GM18520 (cell line): ENCODE data around the gene PIPOX.

Experiments used
- ATAC-seq: cut with Tn5 transposase; IDR thresholded peaks from one replicate; pipeline ENCODE4 v1.9.1; 2021; ENCODE audit not compliant: unreplicated experiment

Gene PIPOX

DNA sequence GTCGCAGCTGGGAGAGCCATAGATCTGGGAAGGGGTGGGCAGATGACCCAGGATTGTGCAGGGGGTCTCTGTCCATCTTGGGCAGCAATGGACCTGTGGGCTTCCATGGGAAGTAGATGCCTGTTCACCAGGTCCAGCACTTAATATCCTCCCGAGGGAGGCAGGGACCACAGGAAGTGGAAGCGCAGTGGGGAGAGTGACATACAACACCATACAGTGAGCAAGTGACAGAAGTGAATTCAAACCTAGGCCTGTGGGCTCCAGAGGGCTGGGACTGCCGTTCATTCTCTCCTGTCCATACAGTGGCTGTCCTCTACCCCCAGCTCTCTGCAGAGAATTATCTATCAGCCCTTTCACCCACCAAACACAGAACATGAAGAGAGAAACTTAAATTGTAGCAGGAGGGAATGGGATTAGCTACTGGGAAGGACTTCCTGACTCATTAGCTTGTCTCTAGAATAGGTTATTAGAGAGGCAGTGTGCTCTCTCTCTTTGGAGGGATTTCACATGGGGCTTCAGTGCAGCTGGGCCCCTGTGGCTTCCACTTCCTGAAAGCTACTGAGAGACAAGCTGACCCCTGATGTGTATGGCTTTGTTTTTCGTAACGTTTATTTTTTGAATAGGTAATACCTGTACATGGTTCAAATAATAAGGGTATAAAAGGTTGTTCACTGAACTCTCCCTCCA, 24.0 kb upstream of the PIPOX start:
- ATAC-seq, result no peak

- no peak for ATAC-seq
Observed at GRCh38 chr17:29019475-29020181, 23.3 kb upstream of the PIPOX start.

GRCh38 chr17:29020576-29020975, 22.4 kb upstream of the PIPOX start:
- no peak for ATAC-seq

GRCh38 chr17:29021226-29021625, 21.7 kb upstream of the PIPOX start:
- no peak for ATAC-seq

DNA sequence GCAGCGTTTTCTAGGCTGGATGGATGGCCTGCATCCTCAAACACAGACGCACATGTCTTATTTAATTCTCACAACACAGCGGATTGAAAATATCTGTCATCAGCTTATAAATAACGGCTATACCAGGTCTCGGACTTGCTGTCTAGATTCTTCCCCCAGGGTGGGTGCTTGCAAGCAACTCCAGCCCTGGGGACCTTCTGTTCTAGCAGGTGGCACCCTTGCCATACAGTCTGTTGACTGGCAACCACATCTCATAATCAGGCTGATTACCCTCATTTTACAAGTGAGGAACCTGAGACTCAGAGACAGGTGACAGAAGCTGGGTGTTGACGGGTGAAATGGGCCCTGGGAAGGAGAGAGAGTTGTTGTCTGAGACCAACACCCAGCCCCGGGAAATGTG, 20.9 kb upstream of the PIPOX start:
- no peak for ATAC-seq

DNA sequence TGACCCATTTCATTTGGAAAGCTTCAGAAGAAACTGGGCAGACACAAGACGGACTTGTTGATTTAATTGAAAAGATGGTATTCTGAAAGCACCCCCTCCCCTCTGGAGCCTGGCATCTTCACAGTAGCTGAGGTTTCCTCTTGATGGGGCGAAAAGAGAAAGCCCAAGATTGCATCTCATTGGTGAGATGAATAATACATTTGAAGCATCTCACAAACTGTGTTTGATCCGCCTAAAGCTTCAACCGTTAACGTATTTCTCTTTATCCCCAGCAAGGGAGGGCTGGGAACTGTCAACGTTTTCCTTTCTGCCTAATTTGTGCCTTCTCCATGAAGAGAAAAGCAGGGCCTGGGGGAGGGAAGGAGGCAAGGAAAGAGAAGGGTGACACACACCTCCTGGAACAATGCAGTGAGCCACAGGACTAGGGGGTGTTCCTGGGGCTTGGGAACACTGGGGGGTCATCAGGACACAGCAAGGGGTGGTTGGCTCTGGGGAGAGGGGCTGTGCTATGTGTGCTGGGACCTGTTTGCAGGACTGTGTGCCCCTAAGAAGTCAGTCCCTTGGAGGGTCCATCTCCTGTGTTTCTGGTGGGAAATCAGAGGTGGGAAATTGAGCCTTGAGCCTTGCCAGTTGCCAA, 18.5 kb upstream of the PIPOX start:
- ATAC-seq, result no peak

DNA sequence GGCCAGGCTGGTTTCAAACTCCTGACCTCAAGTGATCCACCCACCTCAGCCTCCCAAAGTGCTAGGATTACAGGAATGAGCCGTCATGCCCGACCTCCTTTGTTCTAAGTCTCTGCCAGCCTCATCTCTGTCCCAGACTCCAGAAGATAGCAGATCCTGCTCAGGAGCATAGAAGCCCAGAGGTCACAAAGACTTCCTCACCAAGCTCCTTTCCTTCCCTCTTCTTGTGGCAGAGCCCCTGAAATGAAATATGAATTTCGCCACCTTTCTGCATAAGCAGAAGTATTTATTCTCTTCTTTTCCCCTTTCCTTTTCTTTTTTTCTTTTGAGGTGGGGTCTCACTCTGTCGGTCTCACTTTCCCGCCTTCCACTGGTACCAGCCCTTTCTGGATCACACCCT, 11.5 kb upstream of the PIPOX start:
- ATAC-seq, result no peak

GRCh38 chr17:29032013-29032856, 10.7 kb upstream of the PIPOX start:
- ATAC-seq, result no peak

- ATAC-seq, result no peak
Observed at GRCh38 chr17:29032857-29033197, 10.1 kb upstream of the PIPOX start.

- no peak for ATAC-seq
Observed at GRCh38 chr17:29034510-29034909, 8.4 kb upstream of the PIPOX start.

GRCh38 chr17:29036584-29036983, 6.4 kb upstream of the PIPOX start:
- ATAC-seq, result no peak

DNA sequence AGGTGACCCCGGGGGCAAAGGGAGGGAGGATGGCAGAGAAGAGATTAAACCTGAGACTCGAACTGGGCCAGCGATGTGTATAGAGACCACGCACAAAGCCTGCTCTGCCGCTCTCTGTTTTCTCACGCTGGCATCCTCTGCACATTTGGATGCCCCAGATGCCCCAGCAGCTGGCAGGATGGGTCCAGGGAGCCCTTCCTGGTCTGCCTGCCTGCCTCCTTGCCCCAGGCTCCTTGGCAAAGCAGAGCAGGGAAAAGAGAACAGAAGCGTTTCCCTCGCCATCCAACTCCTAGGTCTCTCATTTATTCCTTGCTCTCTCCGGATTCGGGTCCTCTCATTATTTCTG, 5.2 kb upstream of the PIPOX start:
- ATAC-seq, result no peak

GRCh38 chr17:29038085-29038795, 4.7 kb upstream of the PIPOX start:
- no peak for ATAC-seq

GRCh38 chr17:29039764-29040598, 3.0 kb upstream of the PIPOX start:
- no peak for ATAC-seq

DNA sequence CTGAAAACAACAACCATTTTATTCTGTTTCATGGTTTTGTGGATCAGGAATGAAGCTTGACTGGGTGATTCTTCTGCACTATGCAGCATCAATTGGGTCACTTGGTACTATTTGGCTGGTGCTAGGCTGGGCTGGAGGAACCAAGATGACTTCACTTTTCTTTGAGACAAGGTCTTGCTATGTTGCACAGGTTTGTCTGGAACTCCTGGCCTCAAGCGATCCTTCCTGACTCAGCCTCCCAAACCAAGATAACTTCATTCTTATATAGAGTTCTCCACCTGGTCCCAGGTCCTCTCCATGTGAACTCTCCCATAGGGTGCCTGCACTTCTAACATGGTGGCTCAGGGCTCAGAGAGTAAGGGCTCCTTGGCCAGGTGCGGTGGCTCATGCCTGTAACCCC, 1.9 kb upstream of the PIPOX start:
- no peak for ATAC-seq

GRCh38 chr17:29041571-29041970, 1.4 kb upstream of the PIPOX start:
- ATAC-seq, result no peak

DNA sequence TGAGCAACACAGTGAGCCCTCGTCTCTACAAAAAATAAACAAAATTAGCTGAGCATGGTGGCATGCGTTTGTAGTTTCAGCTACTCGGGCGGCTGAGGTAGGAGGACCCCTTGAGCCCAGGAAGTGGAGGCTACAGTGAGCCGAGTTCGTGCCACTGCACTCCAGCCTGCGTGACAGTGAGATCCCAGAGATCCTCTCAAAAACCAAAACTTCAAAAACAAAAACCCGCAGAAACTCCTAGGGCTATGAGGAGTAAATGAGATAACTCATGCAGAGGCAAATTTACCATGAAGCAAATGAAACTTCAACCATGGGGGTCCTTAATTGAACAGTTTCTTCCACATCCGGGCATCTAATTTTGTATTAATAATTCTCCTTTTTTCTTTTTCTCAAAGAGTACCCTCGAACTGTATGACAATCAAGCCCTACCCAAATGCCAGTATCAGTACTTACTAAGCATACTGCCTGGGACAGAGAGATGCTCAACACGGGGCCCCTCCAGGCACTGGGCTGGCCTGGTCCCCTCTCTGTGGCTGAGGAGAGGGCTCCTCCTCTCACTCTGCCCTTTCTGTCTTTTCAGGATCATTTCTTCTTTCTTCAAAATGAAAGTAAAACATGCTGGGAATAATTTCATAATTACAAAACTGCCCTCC, 789 bp upstream of the PIPOX start:
- ATAC-seq, result no peak

- no peak for ATAC-seq
Observed at GRCh38 chr17:29043539-29044145, 701 bp downstream of the PIPOX start.

DNA sequence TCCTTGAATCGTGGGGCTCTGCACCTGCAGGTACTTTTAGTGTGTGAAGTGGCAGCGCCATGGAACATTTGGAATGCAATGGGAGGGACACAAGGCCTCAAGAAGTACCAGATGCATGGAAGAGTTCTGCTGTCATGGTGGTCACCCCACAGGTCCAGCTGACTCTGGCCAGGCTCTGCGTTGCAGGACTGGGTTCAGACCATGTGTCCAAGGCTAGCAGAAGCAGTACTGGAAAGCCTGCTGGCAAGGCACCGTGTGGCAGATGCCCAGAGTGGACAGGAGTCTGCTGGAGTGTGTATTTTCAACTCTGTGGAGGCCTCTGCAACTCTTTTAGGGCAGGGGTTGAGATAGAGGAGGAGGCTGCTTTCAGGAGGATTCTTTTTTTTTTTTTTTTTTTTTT, 2.1 kb downstream of the PIPOX start:
- ATAC-seq, result no peak
